ENCODE data around the gene LAMB4.
"Not testable (repeated sequence)": the region's sequence is repeated elsewhere in the genome, so short reads cannot be mapped to it uniquely, and the experiment has no call there.

LAMB4 gene

GRCh38 chr7:108045669-108046068 lies 84.5 kb downstream of the LAMB4 start:
- DNase-seq (ENCODE audit: low spot score) (no peak), FAIRE-seq (no peak)

GRCh38 chr7:108045154-108045553 lies 85.0 kb downstream of the LAMB4 start:
- DNase-seq (ENCODE audit: low spot score): no peak
- no peak for FAIRE-seq

DNA sequence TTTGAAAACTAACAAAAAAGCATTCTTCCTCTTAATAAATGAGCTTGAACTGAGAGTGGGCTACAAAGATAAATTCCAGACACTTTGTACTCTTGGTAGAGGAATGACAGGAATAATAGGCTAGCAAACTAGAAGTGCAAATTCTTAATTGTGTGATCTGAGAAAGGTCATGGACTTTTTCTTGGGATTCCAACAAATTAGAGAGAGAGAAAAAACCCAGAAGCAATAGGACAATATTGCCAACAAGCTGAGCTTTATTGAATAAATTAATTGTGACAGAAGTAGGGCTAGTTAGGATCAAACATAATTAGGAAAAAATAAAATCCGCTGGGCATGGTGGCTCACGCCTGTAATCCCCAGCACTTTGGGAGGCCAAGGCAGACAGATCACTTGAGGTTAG lies 85.8 kb downstream of the LAMB4 start:
- DNase-seq (ENCODE audit: low spot score): no peak
- FAIRE-seq: no peak

GRCh38 chr7:108038986-108039385 lies 91.2 kb downstream of the LAMB4 start:
- no peak for DNase-seq (ENCODE audit: low spot score)
- FAIRE-seq: no peak

GRCh38 chr7:108037741-108038140 lies 92.4 kb downstream of the LAMB4 start:
- FAIRE-seq (no peak), DNase-seq (ENCODE audit: low spot score) (no peak)

- FAIRE-seq (no peak), DNase-seq (ENCODE audit: low spot score) (no peak)
These were observed 93.0 kb downstream of the LAMB4 start for GRCh38 chr7:108037140-108037539.

DNA sequence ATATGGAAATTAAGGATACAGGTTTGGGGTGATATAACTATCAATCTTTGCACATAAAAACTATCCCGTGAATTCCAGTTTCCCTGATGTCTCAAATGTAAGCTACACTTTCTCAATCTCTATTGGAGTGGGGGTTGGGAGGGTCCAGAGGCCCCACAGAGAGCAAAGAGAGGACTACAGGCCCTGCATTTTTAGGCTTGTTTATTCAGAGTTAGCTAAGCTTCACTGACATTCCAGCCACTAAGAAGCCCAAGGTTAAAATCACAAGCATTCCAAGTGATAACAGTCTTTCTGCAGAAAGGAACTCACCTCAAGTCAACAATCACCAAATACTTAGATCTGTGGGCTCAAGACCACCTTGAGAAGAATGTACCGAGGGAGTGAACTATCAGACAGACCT lies 95.6 kb downstream of the LAMB4 start:
- no peak for FAIRE-seq
- no peak for DNase-seq (ENCODE audit: low spot score)

GRCh38 chr7:108033776-108034497 lies 96.2 kb downstream of the LAMB4 start:
- no peak for FAIRE-seq

GRCh38 chr7:108033309-108033708 lies 96.9 kb downstream of the LAMB4 start:
- not testable (repeated sequence) for DNase-seq (ENCODE audit: low spot score); FAIRE-seq

More at GRCh38 chr7:108033776-108034497, 96.2 kb downstream of the LAMB4 start:
- no peak for DNase-seq (ENCODE audit: low spot score)

GRCh38 chr7:108030516-108030915 lies 99.6 kb downstream of the LAMB4 start:
- FAIRE-seq (peak; percentile 38), DNase-seq (ENCODE audit: low spot score) (peak; percentile 76)

- DNase-seq (ENCODE audit: low spot score) (no peak), FAIRE-seq (no peak)
These were observed 101.1 kb downstream of the LAMB4 start for GRCh38 chr7:108029034-108029433.

DNA sequence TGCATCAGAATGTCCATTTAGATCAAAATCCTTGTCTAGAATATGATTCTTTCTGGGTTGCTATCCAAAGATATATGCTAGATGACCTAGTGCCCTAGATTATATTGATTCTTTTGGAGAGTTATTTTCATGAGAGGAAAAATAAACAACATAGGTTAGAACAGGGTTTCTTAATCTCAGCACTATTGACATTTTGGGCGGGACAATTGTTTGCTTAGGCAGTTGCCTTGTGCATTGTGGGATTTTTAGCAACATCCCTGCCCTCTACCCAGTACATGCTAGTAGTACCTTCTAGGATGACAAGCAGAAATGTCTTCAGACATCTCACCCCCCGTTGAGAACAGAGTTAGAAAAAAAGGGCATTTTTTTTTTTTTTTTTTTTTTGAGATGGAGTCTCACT lies 102.0 kb downstream of the LAMB4 start:
- DNase-seq (ENCODE audit: low spot score) (no peak), FAIRE-seq (no peak)

GRCh38 chr7:108027239-108027638 lies 102.9 kb downstream of the LAMB4 start:
- DNase-seq (ENCODE audit: low spot score) (no peak), FAIRE-seq (no peak)

GRCh38 chr7:108026647-108027046 lies 103.5 kb downstream of the LAMB4 start:
- FAIRE-seq: no peak
- no peak for DNase-seq (ENCODE audit: low spot score)

DNA sequence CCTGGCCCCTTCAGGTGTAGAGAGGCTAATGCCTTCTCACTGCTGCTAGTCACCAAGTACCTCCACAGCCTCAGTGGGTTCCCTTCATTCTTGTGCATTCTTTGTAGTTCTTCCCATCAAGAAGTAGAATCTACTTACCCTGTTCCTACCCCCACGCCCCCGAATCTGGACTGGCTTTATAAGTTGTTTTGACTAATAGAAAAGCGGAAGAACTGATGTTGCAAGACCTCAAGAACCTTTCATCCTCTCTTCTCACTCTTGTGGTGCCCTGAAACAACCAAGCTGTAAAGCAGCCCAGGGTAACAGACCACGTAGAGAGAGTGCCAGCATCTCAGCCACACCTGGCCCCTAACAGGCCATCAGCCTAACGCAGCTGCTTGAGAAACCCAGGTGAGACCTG lies 104.0 kb downstream of the LAMB4 start:
- no peak for FAIRE-seq
- DNase-seq (ENCODE audit: low spot score): no peak

DNA sequence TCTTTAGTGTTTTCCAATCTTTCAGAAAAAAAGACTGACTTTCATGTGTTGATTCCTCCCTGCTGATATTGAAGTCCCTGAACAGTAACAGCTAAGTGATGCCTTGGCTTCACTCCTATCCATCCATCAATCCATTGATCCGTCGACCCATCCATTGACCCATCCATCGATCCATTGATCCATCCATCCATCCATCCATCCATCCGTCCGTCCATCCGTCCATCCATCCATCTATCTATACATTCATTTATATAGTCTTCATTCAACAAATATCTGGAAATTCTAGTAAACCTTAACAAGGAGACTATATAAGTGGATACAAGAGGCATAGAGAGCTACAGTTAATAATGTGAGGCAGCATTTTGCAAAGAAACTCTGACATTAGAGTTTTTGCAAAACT lies 105.6 kb downstream of the LAMB4 start:
- FAIRE-seq: no peak

GRCh38 chr7:108020585-108020984 lies 109.6 kb downstream of the LAMB4 start:
- no peak for DNase-seq (ENCODE audit: low spot score)
- FAIRE-seq: no peak

More for the DNA sequence above, 105.6 kb downstream of the LAMB4 start:
- no peak for DNase-seq (ENCODE audit: low spot score)

DNA sequence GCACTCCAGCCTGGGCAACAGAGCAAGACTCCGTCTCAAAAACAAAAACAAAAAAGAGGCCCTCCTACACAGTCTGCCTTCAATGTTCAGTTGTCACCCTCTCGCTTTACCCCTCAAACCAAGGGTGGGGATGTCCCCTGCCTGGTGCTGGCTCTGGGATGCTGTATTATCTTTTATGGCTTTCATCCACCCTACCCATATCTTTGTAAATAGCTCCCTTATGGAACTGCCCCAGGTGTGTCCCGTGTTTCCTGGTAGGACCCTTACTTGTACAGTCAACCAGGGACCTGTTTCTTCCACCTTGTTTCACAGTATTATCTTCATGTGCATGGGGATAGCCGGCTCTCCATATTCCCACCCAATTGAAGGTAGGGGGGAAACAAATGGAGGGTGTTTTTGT lies 111.5 kb downstream of the LAMB4 start:
- FAIRE-seq (no peak), DNase-seq (ENCODE audit: low spot score) (no peak)

DNA sequence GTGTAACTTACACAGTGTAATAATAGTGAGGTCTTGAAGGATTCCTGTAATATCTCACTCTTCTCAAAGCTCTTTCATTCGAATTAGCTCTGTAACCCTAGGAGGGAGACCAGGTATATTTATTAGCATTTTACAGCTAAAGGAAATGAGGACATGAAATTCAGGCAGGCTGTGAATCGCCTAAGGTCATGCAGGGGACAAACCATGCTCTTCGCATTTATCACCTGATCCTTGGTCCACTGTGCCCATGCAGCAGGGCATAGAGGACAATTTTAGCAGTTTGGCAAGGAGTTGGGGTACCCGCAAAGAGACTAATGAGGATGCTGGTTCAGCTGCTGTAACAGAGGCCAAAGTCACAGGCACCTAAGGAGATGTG lies 112.4 kb downstream of the LAMB4 start:
- FAIRE-seq (no peak), DNase-seq (ENCODE audit: low spot score) (no peak)

DNA sequence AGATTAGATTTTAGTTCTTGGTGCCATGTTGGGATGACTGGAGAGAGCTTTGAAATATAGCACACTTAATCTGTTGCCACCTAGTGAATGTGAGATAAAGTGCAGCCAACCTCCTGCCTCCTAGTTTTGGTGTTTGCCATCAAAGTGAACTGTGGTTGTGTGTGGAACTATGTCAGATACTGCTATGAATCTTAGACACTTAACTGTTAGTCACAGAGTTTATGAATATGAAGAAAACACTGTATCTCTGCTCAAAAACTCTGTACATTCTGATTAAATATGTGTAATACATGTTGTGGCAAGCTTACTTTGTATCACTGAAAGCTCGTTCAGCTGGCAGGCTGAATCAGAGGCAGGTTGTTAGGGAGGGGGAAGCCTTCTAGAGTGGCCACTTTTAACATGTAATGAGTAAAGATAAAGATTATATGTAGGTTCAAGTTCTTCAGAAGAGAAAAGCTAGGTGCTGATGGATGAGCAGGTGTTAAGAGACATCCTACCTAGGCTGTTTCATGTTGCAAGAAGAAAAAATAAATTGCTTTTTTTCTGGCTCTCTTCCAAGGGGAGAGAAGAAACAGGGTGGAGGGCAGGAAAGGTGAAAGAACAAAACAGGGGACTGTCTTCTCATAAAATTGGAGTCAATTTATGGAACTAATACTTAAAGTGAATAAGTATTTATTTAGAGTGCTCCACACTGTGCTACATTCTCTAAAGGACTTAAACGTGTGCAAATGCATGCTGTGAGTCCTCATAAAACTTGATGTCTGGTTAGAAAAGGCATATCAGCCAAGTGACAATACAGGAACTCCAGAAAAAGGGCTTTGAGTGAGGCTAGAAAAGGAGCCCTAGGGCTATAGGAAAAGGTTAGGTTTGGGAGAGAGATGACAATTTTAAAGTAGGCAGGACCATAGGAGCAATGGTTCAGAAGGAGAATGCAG lies 113.1 kb downstream of the LAMB4 start:
- peak; percentile 78 for FAIRE-seq

GRCh38 chr7:108015740-108016139 lies 114.4 kb downstream of the LAMB4 start:
- DNase-seq (ENCODE audit: low spot score) (peak; percentile 53), FAIRE-seq (peak; percentile 65)

More for the DNA sequence above, 113.1 kb downstream of the LAMB4 start:
- DNase-seq (ENCODE audit: low spot score): peak; percentile 67
